ENCODE results near the gene CBY2. TPM values are rescaled to one million over a fixed set of nuclear protein-coding genes. Genes with fewer than 3 reads are reported as not detected.

CBY2 gene
- total RNA-seq, 4 donors from 2014 or later = 0.27 TPM; not detected in 3

DNA sequence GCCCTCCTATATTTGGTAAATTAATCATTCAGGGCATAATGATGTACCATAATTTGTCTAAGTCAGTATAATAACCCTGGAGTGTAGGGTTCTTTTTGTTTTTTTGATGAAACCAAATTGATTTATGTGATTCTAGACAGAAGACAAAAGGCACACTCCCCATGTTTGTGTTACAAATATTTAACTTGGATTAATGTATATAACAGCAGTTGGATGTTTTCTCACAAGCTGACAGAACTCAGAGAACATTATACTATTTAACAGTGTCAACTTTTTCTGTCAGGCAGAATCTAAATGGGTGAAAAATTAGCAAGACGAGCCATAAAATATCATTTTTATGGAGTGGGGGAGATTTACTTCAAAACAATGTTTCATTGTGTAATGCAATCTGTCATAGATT is 15.2 kb downstream of the CBY2 start:
- intact Hi-C loops (cut with DNase I) = no loop called here
- 82 to 94% methylated on average over 1 of the region's 1 CpG for WGBS, 2 donors
- Histone ChIP-seq H3K9me3 (no peaks in the 10 kb centered on the region), H3K4me3 (replicated peaks in 1 of 3) (no peak overlapping the region), H3K27me3 (no peaks in the 10 kb centered on the region), H3K4me1 (no peaks in the 10 kb centered on the region), H3K27ac (no peak overlapping the region), H3K36me3 (no peaks in the 10 kb centered on the region)
- DNase-seq = no peak
- TF ChIP-seq, protein P1, sequence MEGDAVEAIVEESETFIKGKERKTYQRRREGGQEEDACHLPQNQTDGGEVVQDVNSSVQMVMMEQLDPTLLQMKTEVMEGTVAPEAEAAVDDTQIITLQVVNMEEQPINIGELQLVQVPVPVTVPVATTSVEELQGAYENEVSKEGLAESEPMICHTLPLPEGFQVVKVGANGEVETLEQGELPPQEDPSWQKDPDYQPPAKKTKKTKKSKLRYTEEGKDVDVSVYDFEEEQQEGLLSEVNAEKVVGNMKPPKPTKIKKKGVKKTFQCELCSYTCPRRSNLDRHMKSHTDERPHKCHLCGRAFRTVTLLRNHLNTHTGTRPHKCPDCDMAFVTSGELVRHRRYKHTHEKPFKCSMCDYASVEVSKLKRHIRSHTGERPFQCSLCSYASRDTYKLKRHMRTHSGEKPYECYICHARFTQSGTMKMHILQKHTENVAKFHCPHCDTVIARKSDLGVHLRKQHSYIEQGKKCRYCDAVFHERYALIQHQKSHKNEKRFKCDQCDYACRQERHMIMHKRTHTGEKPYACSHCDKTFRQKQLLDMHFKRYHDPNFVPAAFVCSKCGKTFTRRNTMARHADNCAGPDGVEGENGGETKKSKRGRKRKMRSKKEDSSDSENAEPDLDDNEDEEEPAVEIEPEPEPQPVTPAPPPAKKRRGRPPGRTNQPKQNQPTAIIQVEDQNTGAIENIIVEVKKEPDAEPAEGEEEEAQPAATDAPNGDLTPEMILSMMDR (IDR thresholded peaks at IDR 0.05) = no peak
- no peak for TF ChIP-seq POLR2A (IDR thresholded peaks at IDR 0.05)

DNA sequence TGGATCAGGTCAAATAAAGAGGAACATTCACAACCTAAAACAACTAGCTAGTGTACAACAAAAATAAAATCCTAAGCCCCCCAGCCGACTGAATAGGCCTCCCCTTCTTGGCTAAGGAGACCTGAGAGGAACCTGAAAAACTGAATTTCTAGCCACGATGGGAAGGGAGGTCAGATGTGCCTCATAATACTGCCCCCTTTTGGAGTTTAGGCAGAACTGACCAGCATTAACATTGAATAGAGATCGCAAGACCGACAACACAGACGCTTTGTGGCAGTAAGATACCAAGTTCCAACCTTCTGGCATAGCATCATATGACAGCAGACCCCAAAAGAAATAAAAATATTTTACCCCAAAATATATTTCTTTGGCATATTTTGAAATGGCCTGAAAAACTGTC is 15.9 kb downstream of the CBY2 start:
- Histone ChIP-seq H3K4me3 (replicated peaks in 1 of 3) (no peak overlapping the region), H3K36me3 (no peaks in the 10 kb centered on the region), H3K27ac (no peak overlapping the region), H3K27me3 (no peaks in the 10 kb centered on the region), H3K9me3 (no peaks in the 10 kb centered on the region), H3K4me1 (no peaks in the 10 kb centered on the region)
- 29 to 39% methylated on average over 5 of the region's 5 CpGs for WGBS, 2 donors
- TF ChIP-seq, protein P1 (IDR thresholded peaks at IDR 0.05) = peak in 4 of 6 experiments; percentile 10 to 57 (median 37)
- no peak for TF ChIP-seq POLR2A (IDR thresholded peaks at IDR 0.05)
- no peak for DNase-seq
- intact Hi-C loops (cut with DNase I) = no loop called here

DNA sequence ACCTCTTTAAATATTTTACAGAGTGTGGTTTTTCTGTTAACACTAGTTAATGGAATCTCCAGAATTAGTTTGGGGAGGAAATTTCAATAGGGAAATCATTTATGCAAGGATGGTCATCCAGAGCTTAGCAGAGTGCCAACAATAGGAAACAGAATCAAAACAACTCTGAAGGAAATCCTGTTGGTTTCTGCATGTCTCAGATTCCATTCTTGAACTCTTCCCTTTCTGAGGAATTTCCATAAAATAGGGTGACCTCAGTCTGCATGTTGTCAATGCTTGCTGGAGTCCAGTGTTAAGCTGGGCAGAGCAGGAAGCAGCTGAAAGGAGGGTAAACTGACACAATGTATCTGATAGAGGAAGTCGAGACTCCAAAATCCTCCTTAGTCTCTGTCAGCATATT is 16.9 kb downstream of the CBY2 start:
- no peaks in the 10 kb centered on the region for H3K9me3 ChIP-seq
- H3K27ac ChIP-seq = no peak overlapping the region
- no peak overlapping the region for H3K4me3 ChIP-seq (replicated peaks in 1 of 3)
- H3K36me3 ChIP-seq = no peaks in the 10 kb centered on the region
- DNase-seq = no peak
- TF ChIP-seq, protein P1 (IDR thresholded peaks at IDR 0.05) = no peak
- no peak for TF ChIP-seq POLR2A (IDR thresholded peaks at IDR 0.05)
- WGBS, 2 donors = 71 to 76% methylated on average over 1 of the region's 1 CpG
- no peaks in the 10 kb centered on the region for H3K27me3 ChIP-seq
- intact Hi-C loops (cut with DNase I) = no loop called here
- H3K4me1 ChIP-seq = no peaks in the 10 kb centered on the region

DNA sequence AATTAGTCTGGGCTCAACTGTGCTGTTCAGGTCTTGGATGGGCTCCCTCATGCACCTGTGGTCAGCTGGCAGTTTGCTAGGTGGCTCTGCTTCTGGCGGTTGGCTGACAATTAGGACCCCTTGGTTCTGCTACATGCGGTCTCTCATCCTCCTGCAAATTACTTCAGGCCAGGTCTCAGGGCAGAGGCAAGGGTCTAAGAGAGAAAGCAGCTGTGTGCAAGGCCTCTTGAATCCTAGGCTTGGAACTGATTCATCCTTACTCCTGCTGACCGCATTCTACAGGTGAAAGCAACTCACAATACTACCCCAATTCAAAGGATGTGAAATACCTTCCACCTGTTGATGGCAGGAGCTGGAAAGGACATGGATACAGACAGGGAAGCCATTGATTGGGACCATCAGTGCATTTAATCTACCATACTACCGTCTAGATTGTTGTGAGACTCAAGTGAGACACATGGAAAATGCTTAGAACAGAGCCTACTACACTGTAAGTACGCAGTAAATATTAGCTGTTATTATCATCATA is 19.1 kb downstream of the CBY2 start:
- Histone ChIP-seq H3K27ac (no peak overlapping the region), H3K9me3 (no peaks in the 10 kb centered on the region), H3K4me3 (replicated peaks in 1 of 3) (no peak overlapping the region), H3K27me3 (no peaks in the 10 kb centered on the region), H3K36me3 (no peaks in the 10 kb centered on the region), H3K4me1 (no peaks in the 10 kb centered on the region)
- intact Hi-C loops (cut with DNase I) = no loop called here
- no peak for TF ChIP-seq POLR2A (IDR thresholded peaks at IDR 0.05)
- TF ChIP-seq, protein P1 (IDR thresholded peaks at IDR 0.05) = no peak
- 76 to 80% methylated on average over 4 to 5 of the region's 5 CpGs for WGBS, 2 donors
- DNase-seq = no peak

DNA sequence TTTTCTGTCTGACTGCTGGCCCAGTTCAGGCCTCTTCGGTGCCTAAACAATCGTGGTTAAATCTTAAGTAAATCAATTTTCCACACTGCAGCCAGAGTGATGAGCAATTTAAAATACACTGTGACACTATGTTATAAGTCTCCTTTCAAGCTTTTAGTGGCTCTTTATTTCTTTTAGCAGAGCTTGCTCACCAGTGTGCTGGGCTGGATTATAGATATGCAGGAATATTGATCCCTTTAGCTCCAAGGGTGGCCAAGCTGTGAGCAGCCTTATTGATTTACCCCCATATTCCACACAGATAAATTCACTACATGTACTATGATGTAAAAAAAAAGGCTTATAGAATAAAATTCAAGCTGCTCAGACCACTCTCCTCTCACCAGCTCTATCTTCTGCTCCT is 21.7 kb downstream of the CBY2 start:
- DNase-seq = no peak
- intact Hi-C loops (cut with DNase I) = no loop called here
- Histone ChIP-seq H3K4me1 (no peaks in the 10 kb centered on the region), H3K27me3 (no peaks in the 10 kb centered on the region), H3K36me3 (no peaks in the 10 kb centered on the region), H3K4me3 (replicated peaks in 1 of 3) (no peak overlapping the region), H3K9me3 (no peaks in the 10 kb centered on the region), H3K27ac (no peak overlapping the region)
- no peak for TF ChIP-seq POLR2A (IDR thresholded peaks at IDR 0.05)
- TF ChIP-seq, protein P1 (IDR thresholded peaks at IDR 0.05) = no peak
- WGBS, 2 donors = 63 to 68% methylated on average over 2 of the region's 2 CpGs
